Measurements from ENCODE around the gene MIB1. TPM values are rescaled to one million over a fixed set of nuclear protein-coding genes. Genes with fewer than 3 reads are reported as not detected.
A peak's percentile ranks its signal among the peaks of the same experiment; 100 is the strongest.

The MIB1 gene
- total RNA-seq, 3 donors from 2014 or later = 12.3 to 16.8 (median 16.0) TPM

DNA sequence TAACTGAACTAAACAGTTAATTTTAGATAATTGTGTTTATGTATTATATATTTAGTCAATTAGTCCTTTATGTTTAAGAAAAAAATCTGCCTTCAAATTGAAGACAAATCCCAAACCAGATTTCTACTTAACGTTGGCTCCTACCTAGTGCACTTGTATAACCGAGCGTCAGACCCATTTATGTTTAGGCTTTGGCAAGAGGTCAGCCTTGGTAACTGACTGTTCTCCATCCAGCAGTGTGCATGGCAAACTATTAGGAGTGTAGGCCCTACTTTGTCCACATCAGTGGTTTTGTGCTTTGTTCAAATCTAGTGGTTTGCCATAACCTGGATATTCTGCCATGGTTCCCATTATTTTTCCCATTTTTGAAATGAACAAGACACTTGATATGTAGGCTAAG is 114.8 kb downstream of the MIB1 start:
- Mint-ChIP-seq H3K27me3 (ENCODE audit: low read depth) (no peaks in the 10 kb centered on the region), H3K36me3 (ENCODE audit: insufficient read depth) (peaks cover 28% of the 10 kb centered on the region), H3K4me1 (ENCODE audit: low read depth) (peaks cover 8% of the 10 kb centered on the region), H3K9me3 (no peaks in the 10 kb centered on the region), H3K4me3 (no peak overlapping the region)
- DNase-seq (no peak), ATAC-seq (no peak)

DNA sequence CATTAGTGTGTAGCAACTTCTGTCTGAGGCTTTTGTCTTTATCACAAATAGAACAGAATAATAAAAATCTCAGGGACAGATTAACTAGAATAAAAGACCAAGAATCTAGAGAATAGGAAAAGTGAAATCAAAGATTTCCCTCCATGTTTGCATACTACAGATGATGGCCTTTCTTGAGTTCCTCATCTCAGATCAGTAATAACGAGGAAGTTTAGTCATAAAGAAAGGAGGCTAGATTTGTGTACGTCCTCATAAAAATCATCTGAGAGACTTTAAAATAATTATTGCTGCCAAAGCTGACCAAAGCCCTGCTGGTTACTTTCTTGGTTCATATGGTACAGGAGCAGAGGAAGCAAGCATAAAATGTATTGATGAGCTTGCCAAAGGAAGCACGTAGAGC is 117.3 kb downstream of the MIB1 start:
- H3K4me3 Mint-ChIP-seq = no peak overlapping the region
- DNase-seq = no peak
- H3K36me3 Mint-ChIP-seq (ENCODE audit: insufficient read depth) = peaks cover 33% of the 10 kb centered on the region
- H3K9me3 Mint-ChIP-seq = no peaks in the 10 kb centered on the region
- H3K4me1 Mint-ChIP-seq (ENCODE audit: low read depth) = peaks cover 1% of the 10 kb centered on the region
- no peak for ATAC-seq
- no peaks in the 10 kb centered on the region for H3K27me3 Mint-ChIP-seq (ENCODE audit: low read depth)

DNA sequence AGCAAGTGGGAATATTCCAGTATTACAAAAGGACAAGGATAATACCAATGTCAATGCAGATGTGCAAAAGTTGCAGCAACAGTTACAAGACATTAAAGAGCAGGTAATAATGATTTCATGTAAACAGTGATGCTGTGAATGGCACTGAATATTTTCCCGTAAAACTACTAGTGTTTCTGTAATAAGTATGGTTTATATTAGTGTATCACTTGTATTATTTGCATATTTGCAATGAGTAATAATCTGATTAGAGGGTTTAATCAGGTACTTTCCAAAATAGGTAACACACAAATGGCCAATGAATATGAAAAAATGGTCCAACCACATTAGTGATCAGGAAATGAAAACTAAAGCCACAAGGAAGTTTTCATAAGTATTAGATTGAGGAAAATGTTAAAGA is 118.0 kb downstream of the MIB1 start:
- H3K27me3 Mint-ChIP-seq (ENCODE audit: low read depth) = no peaks in the 10 kb centered on the region
- no peaks in the 10 kb centered on the region for H3K9me3 Mint-ChIP-seq
- H3K4me3 Mint-ChIP-seq = no peak overlapping the region
- ATAC-seq (no peak), DNase-seq (no peak)
- no peaks in the 10 kb centered on the region for H3K4me1 Mint-ChIP-seq (ENCODE audit: low read depth)
- H3K36me3 Mint-ChIP-seq (ENCODE audit: insufficient read depth) = peaks cover 37% of the 10 kb centered on the region

DNA sequence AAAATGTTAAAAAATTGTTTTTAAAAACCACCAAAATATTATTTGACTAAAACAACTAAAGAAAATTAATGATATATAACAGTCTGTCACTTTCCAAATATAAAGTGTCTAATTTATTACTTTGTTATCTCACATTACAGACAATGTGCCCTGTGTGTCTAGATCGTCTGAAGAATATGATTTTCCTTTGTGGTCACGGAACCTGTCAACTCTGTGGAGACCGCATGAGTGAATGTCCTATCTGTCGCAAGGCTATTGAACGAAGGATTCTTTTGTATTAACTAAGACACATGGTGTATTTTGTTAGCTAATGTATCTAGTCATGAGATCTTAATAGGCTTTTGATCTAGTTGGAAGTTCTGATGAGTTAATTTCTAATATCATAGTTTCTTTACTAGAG is 123.8 kb downstream of the MIB1 start:
- Mint-ChIP-seq H3K36me3 (ENCODE audit: insufficient read depth) (peaks cover 25% of the 10 kb centered on the region), H3K9me3 (no peaks in the 10 kb centered on the region)
- no peak for ATAC-seq

DNA sequence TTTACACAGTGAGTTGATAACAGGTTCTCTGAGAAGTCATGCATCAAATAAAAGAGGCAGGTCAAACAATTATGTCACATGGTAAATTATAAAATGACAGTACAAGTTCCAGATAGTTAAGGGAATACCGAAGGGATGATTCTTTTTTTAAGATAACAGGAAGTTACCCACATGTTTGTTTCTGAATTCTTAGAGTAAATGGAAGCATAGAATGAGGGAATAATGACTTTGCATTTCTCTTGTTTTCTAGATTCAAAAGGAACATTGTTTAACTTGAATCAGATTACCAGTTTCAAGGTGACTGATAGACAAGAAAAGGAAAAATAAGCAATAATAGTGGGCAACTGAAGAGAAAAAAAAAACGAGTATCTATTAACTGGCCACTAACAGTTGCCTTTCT is 124.5 kb downstream of the MIB1 start:
- H3K4me3 Mint-ChIP-seq = no peak overlapping the region
- H3K4me1 Mint-ChIP-seq (ENCODE audit: low read depth) = no peaks in the 10 kb centered on the region
- H3K27me3 Mint-ChIP-seq (ENCODE audit: low read depth) = no peaks in the 10 kb centered on the region
- no peak for ATAC-seq
- no peak for DNase-seq
- H3K9me3 Mint-ChIP-seq = no peaks in the 10 kb centered on the region
- H3K36me3 Mint-ChIP-seq (ENCODE audit: insufficient read depth) = peaks cover 25% of the 10 kb centered on the region

More for the DNA sequence above, 123.8 kb downstream of the MIB1 start:
- H3K27me3 Mint-ChIP-seq (ENCODE audit: low read depth) = no peaks in the 10 kb centered on the region
- no peak for DNase-seq
- no peak overlapping the region for H3K4me3 Mint-ChIP-seq
- H3K4me1 Mint-ChIP-seq (ENCODE audit: low read depth) = no peaks in the 10 kb centered on the region

DNA sequence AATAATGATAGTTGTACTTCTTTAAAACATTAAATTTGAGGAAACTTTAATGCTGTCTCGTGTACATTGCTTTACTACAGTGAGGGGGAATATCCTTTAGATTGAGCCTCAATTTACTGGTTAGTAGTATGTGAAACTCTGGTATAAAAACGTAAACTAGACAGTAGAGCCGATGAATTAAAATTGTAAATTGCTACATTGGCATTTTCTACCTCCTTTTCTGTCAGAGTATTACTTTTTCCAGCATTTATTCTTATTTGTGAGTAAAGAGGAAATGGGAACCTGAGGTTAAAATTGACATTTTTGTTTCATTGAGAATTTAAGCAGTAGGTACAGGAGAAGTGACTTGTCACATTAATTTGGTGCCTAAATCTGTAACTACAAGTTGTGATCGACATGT is 128.2 kb downstream of the MIB1 start:
- ATAC-seq (no peak), DNase-seq (no peak)
- Mint-ChIP-seq H3K36me3 (ENCODE audit: insufficient read depth) (peaks cover 18% of the 10 kb centered on the region), H3K4me1 (ENCODE audit: low read depth) (no peaks in the 10 kb centered on the region), H3K9me3 (no peaks in the 10 kb centered on the region), H3K4me3 (no peak overlapping the region), H3K27me3 (ENCODE audit: low read depth) (no peaks in the 10 kb centered on the region)

DNA sequence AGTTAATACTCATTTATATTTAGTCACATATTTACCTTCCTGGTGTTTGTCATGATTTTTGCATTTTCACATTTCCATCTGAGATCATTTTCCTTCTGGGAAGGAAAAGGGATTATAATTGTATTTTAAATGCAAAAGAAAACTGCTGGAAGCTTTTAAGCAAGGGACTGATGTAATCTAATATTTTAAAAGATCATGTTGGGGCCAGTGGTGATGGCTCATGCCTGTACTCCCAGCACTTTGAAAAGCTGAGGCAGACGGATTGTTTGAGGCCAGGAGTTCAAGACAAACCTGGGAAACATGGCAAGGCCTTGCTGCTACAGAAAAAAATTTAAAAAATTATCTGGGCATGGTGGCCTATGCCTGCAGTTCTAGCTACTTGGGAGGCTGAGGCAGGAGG is 149.0 kb downstream of the MIB1 start:
- no peaks in the 10 kb centered on the region for H3K4me1 Mint-ChIP-seq (ENCODE audit: low read depth)
- DNase-seq (no peak), ATAC-seq (no peak)
- H3K9me3 Mint-ChIP-seq = no peaks in the 10 kb centered on the region
- H3K27me3 Mint-ChIP-seq (ENCODE audit: low read depth) = peaks cover 8% of the 10 kb centered on the region
- H3K36me3 Mint-ChIP-seq (ENCODE audit: insufficient read depth) = no peaks in the 10 kb centered on the region
- H3K4me3 Mint-ChIP-seq = no peak overlapping the region

DNA sequence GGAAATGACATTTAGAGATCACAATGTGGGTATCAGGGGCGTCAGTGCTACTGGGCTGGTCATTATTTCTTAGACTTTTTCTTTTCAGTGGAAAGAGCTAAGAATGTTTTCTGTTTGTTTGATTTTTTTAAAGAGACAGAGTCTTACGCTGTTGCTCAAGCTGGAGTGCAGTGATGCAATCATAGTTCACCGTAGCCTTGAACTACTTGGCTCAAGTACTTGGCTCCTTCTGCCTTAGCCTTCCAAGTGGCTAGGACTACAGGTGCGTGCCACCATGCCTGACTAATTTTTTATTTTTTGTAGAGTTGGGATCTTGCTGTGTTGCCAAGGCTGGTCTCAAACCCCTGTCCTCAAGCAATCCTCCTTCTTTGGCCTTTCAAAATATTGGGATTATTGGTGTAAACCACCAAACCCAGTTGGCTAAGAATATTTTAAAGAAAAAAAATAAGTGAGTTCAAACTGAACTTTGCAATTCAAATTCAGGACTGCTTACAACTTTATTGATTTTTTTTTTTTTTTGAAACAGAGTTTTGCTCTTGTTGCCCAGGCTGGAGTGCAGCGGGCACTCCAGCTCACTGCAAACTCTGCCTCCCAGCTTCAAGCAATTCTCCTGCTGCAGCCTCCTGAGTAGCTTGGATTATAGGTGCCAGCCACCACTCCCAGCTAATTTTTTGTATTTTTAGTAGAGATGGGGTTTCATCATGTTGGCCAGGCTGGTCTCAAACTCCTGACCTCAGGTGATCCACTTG is 154.2 kb downstream of the MIB1 start:
- Mint-ChIP-seq H3K4me3 (no peak overlapping the region), H3K9me3 (no peaks in the 10 kb centered on the region), H3K4me1 (ENCODE audit: low read depth) (no peaks in the 10 kb centered on the region), H3K27me3 (ENCODE audit: low read depth) (peaks cover 19% of the 10 kb centered on the region), H3K36me3 (ENCODE audit: insufficient read depth) (no peaks in the 10 kb centered on the region)
- no peak for ATAC-seq
- no peak for DNase-seq

DNA sequence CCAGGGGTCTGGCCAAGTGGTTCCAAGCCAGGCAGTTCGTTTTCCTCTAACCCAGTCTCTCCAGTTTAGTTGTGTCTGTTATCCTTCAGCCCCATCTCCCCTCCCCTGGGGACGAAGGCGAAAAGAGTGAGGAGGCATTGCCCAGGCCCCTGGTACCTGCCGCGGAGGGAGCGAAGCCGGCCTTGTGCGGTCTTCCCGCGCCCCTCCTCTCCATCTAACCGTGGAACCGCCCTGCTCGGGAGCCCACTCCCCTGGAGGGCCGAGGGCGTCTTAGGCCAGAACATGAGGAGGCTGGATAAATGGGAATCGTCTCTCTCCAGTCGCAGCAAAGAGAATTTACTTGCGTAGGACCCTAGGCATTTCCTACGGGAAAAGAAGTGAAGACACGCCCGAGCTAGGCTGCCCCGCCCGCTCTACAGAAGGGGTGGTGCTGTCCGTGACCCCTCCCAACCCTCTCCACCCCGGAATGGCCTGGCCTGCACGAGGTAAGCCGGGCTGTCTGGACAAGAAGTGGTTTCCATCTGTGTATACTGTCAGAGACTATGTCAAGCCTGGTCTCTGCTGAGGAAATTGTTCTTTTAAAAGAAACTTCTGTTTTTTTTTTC is 156.2 kb downstream of the MIB1 start:
- ATAC-seq (no peak), DNase-seq (no peak)
- Mint-ChIP-seq H3K36me3 (ENCODE audit: insufficient read depth) (no peaks in the 10 kb centered on the region), H3K27me3 (ENCODE audit: low read depth) (peaks cover 14% of the 10 kb centered on the region), H3K4me1 (ENCODE audit: low read depth) (no peaks in the 10 kb centered on the region), H3K9me3 (no peaks in the 10 kb centered on the region), H3K4me3 (no peak overlapping the region)

DNA sequence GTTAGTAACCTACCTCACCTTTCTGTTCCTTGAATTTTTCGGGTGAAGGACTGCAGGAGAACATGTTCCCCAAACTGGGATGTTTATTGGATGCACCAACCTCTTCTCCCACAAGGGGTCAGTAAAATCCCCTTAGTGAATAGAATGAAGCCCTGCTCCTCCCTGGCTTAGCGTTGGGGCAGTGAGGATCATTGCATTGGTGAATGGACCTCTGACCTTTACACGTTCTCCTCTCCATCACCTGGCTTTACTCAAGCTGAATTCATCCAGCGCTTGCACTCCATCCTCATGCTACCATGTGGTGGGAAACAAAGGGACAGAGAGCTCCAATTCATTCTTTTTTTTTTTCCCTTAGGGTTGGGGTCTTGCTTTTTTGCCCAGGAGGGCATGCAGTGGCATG is 157.2 kb downstream of the MIB1 start:
- DNase-seq (no peak), ATAC-seq (peak in 1 of 2 donors; percentile 48)
- H3K9me3 Mint-ChIP-seq = no peaks in the 10 kb centered on the region
- peaks cover 14% of the 10 kb centered on the region for H3K27me3 Mint-ChIP-seq (ENCODE audit: low read depth)
- H3K36me3 Mint-ChIP-seq (ENCODE audit: insufficient read depth) = no peaks in the 10 kb centered on the region
- H3K4me1 Mint-ChIP-seq (ENCODE audit: low read depth) = no peaks in the 10 kb centered on the region
- no peak overlapping the region for H3K4me3 Mint-ChIP-seq

DNA sequence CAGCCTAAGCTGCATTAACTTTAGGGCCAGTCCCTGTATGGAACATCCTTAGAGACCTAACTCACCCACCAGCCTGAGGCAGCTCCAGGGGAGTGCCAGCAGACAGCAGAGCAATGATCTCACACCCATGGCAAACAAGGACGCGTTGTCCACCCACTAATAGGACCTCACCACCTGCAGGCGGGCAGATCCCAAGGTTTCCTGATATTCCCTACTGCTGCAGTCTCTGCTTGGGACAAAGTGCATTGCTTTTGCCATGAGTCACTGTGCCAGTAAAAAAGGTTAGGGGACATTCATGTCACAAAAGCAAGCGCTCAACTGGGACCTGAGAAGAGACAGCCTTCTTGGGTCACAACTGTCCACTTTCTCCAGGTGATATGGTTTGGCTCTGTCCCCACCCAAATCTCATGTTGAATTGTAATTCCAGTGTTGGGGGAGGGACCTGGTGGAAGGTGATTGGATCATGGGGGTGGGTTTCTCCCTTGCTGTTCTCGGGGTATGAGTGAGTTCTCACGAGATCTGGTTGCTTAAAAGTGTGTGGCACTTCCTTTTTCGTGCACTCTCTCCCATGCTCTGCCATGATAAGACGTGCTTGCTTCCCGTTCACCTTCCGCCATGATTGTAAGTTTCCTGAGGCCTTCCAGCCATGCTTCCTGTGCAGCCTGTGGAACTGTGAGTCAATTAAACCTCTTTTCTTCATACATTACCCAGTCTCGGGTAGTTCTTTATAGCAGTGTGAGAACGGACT is 160.2 kb downstream of the MIB1 start:
- Mint-ChIP-seq H3K4me1 (ENCODE audit: low read depth) (no peaks in the 10 kb centered on the region), H3K4me3 (no peak overlapping the region), H3K9me3 (no peaks in the 10 kb centered on the region), H3K27me3 (ENCODE audit: low read depth) (peaks cover 26% of the 10 kb centered on the region), H3K36me3 (ENCODE audit: insufficient read depth) (no peaks in the 10 kb centered on the region)
- ATAC-seq = no peak
- no peak for DNase-seq

DNA sequence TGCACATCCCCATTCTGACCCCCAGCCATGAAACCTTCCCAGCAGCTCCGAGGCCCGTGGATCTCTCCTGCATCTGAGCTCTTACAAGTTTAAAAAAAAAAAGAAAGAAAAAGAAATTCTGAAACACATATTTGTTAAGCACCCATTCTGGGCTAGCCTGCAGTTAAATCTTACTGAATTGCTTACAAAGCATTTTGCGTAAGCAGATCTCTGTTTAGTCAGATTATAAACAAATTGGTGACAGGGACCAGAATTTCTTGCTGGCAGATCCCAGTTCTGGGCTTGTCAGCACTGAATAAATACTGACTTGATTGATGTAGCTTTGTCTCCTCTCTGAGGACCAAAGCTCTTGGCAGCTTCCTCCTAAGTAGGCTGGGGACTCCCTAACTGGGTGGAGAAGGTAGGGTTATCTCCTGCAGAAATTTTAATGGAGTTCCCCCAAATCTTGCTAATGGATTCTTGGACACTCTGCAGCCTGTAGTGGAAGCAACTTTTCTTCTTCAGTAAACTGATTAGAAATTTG is 160.9 kb downstream of the MIB1 start:
- ATAC-seq (no peak), DNase-seq (no peak)
- H3K27me3 Mint-ChIP-seq (ENCODE audit: low read depth) = peaks cover 24% of the 10 kb centered on the region
- H3K4me1 Mint-ChIP-seq (ENCODE audit: low read depth) = no peaks in the 10 kb centered on the region
- H3K9me3 Mint-ChIP-seq = no peaks in the 10 kb centered on the region
- H3K36me3 Mint-ChIP-seq (ENCODE audit: insufficient read depth) = no peaks in the 10 kb centered on the region
- no peak overlapping the region for H3K4me3 Mint-ChIP-seq

DNA sequence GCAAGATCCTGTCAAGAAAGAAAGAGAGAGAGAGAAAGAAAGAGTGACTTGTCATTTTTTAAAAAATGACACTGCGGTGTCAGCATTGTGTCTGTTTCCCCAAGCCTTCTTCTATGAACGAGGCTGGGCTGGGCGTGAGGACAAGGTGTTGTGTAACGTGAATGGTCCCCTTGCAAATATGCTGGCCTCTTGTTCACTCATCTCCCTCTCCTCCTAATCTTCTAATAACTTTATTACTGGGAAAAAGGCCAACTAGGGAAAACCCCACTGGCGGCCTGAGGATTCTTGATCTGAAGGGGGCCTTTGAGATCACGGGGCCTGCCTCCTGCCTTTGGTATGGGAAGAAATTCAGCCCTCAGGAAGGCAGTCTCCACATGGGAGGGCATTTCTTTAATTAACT is 163.1 kb downstream of the MIB1 start:
- Mint-ChIP-seq H3K27me3 (ENCODE audit: low read depth) (peaks cover 20% of the 10 kb centered on the region), H3K4me3 (no peak overlapping the region), H3K36me3 (ENCODE audit: insufficient read depth) (no peaks in the 10 kb centered on the region), H3K9me3 (no peaks in the 10 kb centered on the region), H3K4me1 (ENCODE audit: low read depth) (no peaks in the 10 kb centered on the region)
- ATAC-seq (no peak), DNase-seq (no peak)

DNA sequence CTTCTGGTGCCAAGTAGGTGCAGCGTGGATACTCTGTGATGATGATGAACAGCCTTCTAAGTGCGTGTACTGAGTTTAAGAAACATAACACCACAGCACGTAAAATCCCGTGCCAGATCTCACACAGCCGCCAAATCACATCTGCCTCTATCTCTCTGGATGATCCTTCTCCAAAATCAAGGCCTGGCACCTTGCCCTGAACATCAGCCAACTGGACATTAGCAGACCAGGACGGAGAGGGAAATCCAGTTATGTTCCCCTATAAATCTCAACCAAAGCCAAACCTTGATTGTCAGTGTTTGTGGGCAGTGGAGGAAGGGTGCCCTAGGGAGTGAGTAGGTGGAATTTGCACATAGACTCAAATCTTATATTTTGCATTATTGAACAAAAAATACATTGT is 164.3 kb downstream of the MIB1 start:
- DNase-seq = no peak
- Mint-ChIP-seq H3K4me3 (no peak overlapping the region), H3K36me3 (ENCODE audit: insufficient read depth) (no peaks in the 10 kb centered on the region), H3K9me3 (no peaks in the 10 kb centered on the region), H3K27me3 (ENCODE audit: low read depth) (peaks cover 22% of the 10 kb centered on the region), H3K4me1 (ENCODE audit: low read depth) (no peaks in the 10 kb centered on the region)
- ATAC-seq = no peak

DNA sequence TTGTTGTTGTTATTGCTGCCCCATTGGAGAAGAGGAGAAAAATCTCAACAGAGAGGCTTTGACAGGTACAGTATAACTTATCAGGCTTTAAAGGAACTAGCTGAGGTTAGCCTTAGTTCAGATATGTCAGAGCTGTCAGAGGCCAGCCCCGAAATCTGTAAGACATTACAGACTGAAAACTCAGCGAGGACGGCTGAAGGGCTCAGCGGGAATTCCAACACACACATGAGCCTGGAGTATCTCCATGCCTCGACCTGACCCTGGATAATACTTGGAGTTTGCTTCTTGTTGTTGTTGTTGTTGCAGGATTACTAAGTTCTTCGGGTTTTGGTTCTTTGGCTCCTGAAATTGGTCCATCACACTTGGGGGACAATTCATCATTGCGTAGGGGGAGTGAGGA is 166.9 kb downstream of the MIB1 start:
- Mint-ChIP-seq H3K9me3 (no peaks in the 10 kb centered on the region), H3K36me3 (ENCODE audit: insufficient read depth) (no peaks in the 10 kb centered on the region)

More for the DNA sequence above, 166.9 kb downstream of the MIB1 start:
- Mint-ChIP-seq H3K4me1 (ENCODE audit: low read depth) (no peaks in the 10 kb centered on the region), H3K27me3 (ENCODE audit: low read depth) (peaks cover 31% of the 10 kb centered on the region), H3K4me3 (no peak overlapping the region)
- DNase-seq (no peak), ATAC-seq (no peak)
